Measurements from ENCODE around the gene PNKD. TPM values are rescaled to one million over a fixed set of nuclear protein-coding genes. Genes with fewer than 3 reads are reported as not detected.

Gene PNKD
- total RNA-seq, 1 donor from 2014 or later: 18.2 TPM

Small RNA genes lying within 50 kb of the gene (small RNA-seq; reads per million reads assigned to genes)
- not detected for gene MIR6810

Other genes starting within 250 kb of the PNKD start
- 0.78 TPM for gene RUFY4, start 201.3 kb upstream of the PNKD start, total RNA-seq
- gene CXCR2, start 144.5 kb upstream of the PNKD start, total RNA-seq: 2.3 TPM
- not detected for gene CXCR1, start 103.6 kb upstream of the PNKD start, total RNA-seq
- 110 TPM for gene ARPC2, start 53.3 kb upstream of the PNKD start, total RNA-seq
- gene GPBAR1, start 9.5 kb upstream of the PNKD start, total RNA-seq: not detected
- 105 TPM for gene AAMP, start 382 bp upstream of the PNKD start, total RNA-seq
- 16.2 TPM for gene TMBIM1, start 22.0 kb downstream of the PNKD start, total RNA-seq
- 0.31 TPM for gene CATIP, start 86.3 kb downstream of the PNKD start, total RNA-seq
- gene SLC11A1, start 111.8 kb downstream of the PNKD start, total RNA-seq: 1.7 TPM
- 13.3 TPM for gene CTDSP1, start 129.3 kb downstream of the PNKD start, total RNA-seq
- not detected for gene VIL1, start 148.6 kb downstream of the PNKD start, total RNA-seq